ENCODE measurements around the gene DNAJC1.

The DNAJC1 gene

GRCh38 chr10:22006379-22006884 is 2.9 kb upstream of the DNAJC1 start:
- no peak for DNase-seq

- DNase-seq: no peak
These were observed 2.2 kb upstream of the DNAJC1 start for GRCh38 chr10:22005763-22006162.

GRCh38 chr10:22003964-22004281 is 393 bp upstream of the DNAJC1 start:
- DNase-seq: no peak

- DNase-seq: no peak
These were observed 846 bp downstream of the DNAJC1 start for GRCh38 chr10:22002591-22003176.

- DNase-seq: no peak
These were observed 8.0 kb downstream of the DNAJC1 start for GRCh38 chr10:21995557-21995956.

GRCh38 chr10:21993360-21994001 is 10.0 kb downstream of the DNAJC1 start:
- no peak for DNase-seq

GRCh38 chr10:21991785-21992184 is 11.7 kb downstream of the DNAJC1 start:
- DNase-seq: no peak

- DNase-seq: no peak
These were observed 13.1 kb downstream of the DNAJC1 start for GRCh38 chr10:21990449-21990848.

- DNase-seq: peak; percentile 20
These were observed 13.9 kb downstream of the DNAJC1 start for GRCh38 chr10:21989453-21990154.

GRCh38 chr10:21985541-21985940 is 18.0 kb downstream of the DNAJC1 start:
- DNase-seq: no peak

- DNase-seq: no peak
These were observed 22.4 kb downstream of the DNAJC1 start for GRCh38 chr10:21981118-21981517.

- no peak for DNase-seq
These were observed 22.8 kb downstream of the DNAJC1 start for GRCh38 chr10:21980691-21981090.

GRCh38 chr10:21978191-21978862 is 25.2 kb downstream of the DNAJC1 start:
- no peak for DNase-seq

- DNase-seq: no peak
These were observed 26.8 kb downstream of the DNAJC1 start for GRCh38 chr10:21976739-21977138.

- no peak for DNase-seq
These were observed 27.2 kb downstream of the DNAJC1 start for GRCh38 chr10:21976280-21976679.

GRCh38 chr10:21975378-21975990 is 28.0 kb downstream of the DNAJC1 start:
- no peak for DNase-seq

- no peak for DNase-seq
These were observed 30.9 kb downstream of the DNAJC1 start for GRCh38 chr10:21972584-21972983.

GRCh38 chr10:21969326-21970287 is 33.9 kb downstream of the DNAJC1 start:
- DNase-seq: no peak

- no peak for DNase-seq
These were observed 38.4 kb downstream of the DNAJC1 start for GRCh38 chr10:21964983-21965665.

GRCh38 chr10:21962358-21962757 is 41.2 kb downstream of the DNAJC1 start:
- no peak for DNase-seq

- no peak for DNase-seq
These were observed 41.7 kb downstream of the DNAJC1 start for GRCh38 chr10:21961847-21962246.
